CD4-positive, CD25-positive, alpha-beta regulatory T cell (primary cell): ENCODE data around the gene SLC6A13. TPM values are rescaled to one million over a fixed set of nuclear protein-coding genes. Genes with fewer than 3 reads are reported as not detected.

Source experiments
- ATAC-seq, 2 donors: fragments of 150-1000 bp; cut with Tn5 transposase; one replicate each; pipeline ENCODE4 v1.10.0; 2021; ENCODE audit warnings: low read depth in 2 of 2, moderate number of reproducible peaks in 2 of 2, moderate library complexity in 1 of 2
- DNase-seq, 3 donors: peaks; one replicate each; pipeline versions ENCODE4 v3.0.0 to v3.0.0-alpha.2; 2012 to 2022; ENCODE audit warnings: mixed read lengths in 1 of 3
- H3K27ac ChIP-seq: one replicate; pipeline ENCODE4 v1.7.0; 2013; ENCODE audit warnings: mild to moderate bottlenecking, low read length; ENCODE audit not compliant: insufficient read depth, poor library complexity, severe bottlenecking
- H3K27me3 ChIP-seq: one replicate; pipeline ENCODE4 v1.7.0; 2013; ENCODE audit warnings: low read length; ENCODE audit not compliant: control insufficient read depth, insufficient read depth
- H3K36me3 ChIP-seq: one replicate; pipeline ENCODE4 v1.7.0; 2013; ENCODE audit warnings: mild to moderate bottlenecking, low read length, moderate library complexity; ENCODE audit not compliant: control insufficient read depth, insufficient read depth
- H3K4me1 ChIP-seq: 2 replicates; pipeline ENCODE4 v1.7.0; 2013; ENCODE audit warnings: mild to moderate bottlenecking, low read length; ENCODE audit not compliant: insufficient read depth, control insufficient read depth, poor library complexity, severe bottlenecking
- H3K4me3 ChIP-seq: one replicate; pipeline ENCODE4 v1.7.0; 2013; ENCODE audit warnings: low read depth, mild to moderate bottlenecking, low read length, moderate library complexity
- H3K9me3 ChIP-seq, 2 experiments: 1 replicate in 1 of 2; 2 replicates in 1 of 2; pipeline ENCODE4 v1.7.0; 2013; ENCODE audit warnings: low read length in 2 of 2, mild to moderate bottlenecking in 1 of 2, moderate library complexity in 1 of 2; ENCODE audit not compliant: control insufficient read depth in 2 of 2
- H3K27ac Mint-ChIP-seq, 3 donors: one replicate each; pipeline ENCODE4 v1.8.0; 2020 to 2022; ENCODE audit warnings: mild to moderate bottlenecking in 3 of 3, mixed read lengths in 3 of 3, moderate library complexity in 2 of 3
- H3K27me3 Mint-ChIP-seq: one replicate; pipeline ENCODE4 v1.8.0; 2022; ENCODE audit warnings: mild to moderate bottlenecking, mixed read lengths
- H3K36me3 Mint-ChIP-seq: one replicate; pipeline ENCODE4 v1.8.0; 2020; ENCODE audit warnings: mixed read lengths
- H3K4me1 Mint-ChIP-seq, 4 donors: one replicate each; pipeline ENCODE4 v1.8.0; 2020 to 2022; ENCODE audit warnings: mixed read lengths in 4 of 4, mild to moderate bottlenecking in 1 of 4
- H3K4me3 Mint-ChIP-seq, 4 donors: one replicate each; pipeline ENCODE4 v1.8.0; 2020 to 2022; ENCODE audit warnings: mild to moderate bottlenecking in 4 of 4, mixed read lengths in 4 of 4, moderate library complexity in 3 of 4
- H3K9me3 Mint-ChIP-seq, 7 donors: one replicate each; pipeline ENCODE4 v1.8.0; 2020 to 2022; ENCODE audit warnings: mixed read lengths in 7 of 7, mild to moderate bottlenecking in 3 of 7, moderate library complexity in 2 of 7
- polyA plus RNA-seq, 4 donors: library from polyadenylated mRNA; unstranded; fragments of 300-500 nt; fragmentation: Illumina TruSeq; gene quantifications; one replicate each; pipeline ENCODE4 v1.2.3, GENCODE V29; 2021
- total RNA-seq: library from RNA; stranded (reverse); gene quantifications from one replicate; pipeline ENCODE4 v1.2.3, GENCODE V29; 2022

Gene SLC6A13
- total and polyA plus RNA-seq, 5 donors from 2014 or later, result 0.49 TPM; not detected in 4

DNA sequence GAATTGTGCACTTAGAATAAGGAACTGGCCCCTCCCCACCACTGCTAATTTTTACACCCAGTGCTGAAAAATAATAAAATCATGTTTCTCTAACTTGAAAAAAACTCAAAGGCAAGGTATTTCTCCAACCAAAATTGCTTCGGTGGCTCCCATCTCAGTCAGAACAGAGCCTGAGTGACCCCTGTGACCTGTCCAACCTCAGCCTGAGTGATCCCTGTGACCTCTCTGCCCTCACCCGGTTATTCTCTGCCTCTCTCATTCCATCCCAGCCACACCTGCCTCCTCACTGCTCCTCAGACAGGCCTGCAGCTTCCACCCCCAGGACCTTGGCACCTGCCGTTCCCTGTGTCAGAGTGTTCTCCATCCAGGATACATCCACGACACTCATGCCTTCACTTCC is 53.8 kb downstream of the SLC6A13 start:
- Mint-ChIP-seq H3K27me3 (peaks cover 35% of the 10 kb centered on the region), H3K36me3 (peaks cover 4% of the 10 kb centered on the region), H3K27ac (no peak overlapping the region), H3K9me3 (peaks cover 0 to 2% (median 0%) of the 10 kb centered on the region in 7 donors), H3K4me3 (no peak overlapping the region), H3K4me1 (peaks cover 0 to 6% (median under 1%) of the 10 kb centered on the region in 4 donors)
- ATAC-seq (no peak), DNase-seq (no peak)
- Histone ChIP-seq H3K27ac (no peak overlapping the region), H3K9me3 (no peaks in the 10 kb centered on the region), H3K36me3 (no peaks in the 10 kb centered on the region), H3K4me1 (peaks cover 4% of the 10 kb centered on the region), H3K4me3 (no peak overlapping the region), H3K27me3 (peaks cover 7% of the 10 kb centered on the region)

DNA sequence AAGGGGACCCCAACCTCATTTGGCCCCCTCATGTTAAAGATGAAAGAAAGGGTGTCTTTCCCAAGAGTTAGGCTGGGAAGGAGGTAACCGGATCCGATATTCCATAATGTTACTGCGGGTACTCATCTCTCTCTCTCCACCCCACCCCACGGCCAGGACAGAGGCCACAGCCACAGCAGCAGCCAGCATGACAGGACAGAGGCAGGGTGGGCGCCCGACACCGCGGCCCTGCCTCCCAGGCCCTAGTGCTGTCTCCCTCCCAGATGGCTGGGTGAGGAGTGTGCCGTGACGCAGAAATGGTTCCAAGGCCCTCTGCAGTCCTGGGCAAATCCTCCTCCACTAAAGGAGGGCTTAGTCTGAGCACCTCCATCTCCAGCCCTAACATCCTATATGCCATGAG is 54.8 kb downstream of the SLC6A13 start:
- Mint-ChIP-seq H3K36me3 (peaks cover 4% of the 10 kb centered on the region), H3K27ac (no peak overlapping the region), H3K27me3 (peaks cover 37% of the 10 kb centered on the region), H3K9me3 (peaks cover 0 to 2% (median 0%) of the 10 kb centered on the region in 7 donors), H3K4me3 (no peak overlapping the region), H3K4me1 (peaks cover 0 to 6% (median under 1%) of the 10 kb centered on the region in 4 donors)
- Histone ChIP-seq H3K4me3 (no peak overlapping the region), H3K36me3 (no peaks in the 10 kb centered on the region), H3K27ac (no peak overlapping the region), H3K4me1 (peaks cover 4% of the 10 kb centered on the region), H3K9me3 (no peaks in the 10 kb centered on the region), H3K27me3 (peaks cover 7% of the 10 kb centered on the region)
- DNase-seq (no peak), ATAC-seq (no peak)

DNA sequence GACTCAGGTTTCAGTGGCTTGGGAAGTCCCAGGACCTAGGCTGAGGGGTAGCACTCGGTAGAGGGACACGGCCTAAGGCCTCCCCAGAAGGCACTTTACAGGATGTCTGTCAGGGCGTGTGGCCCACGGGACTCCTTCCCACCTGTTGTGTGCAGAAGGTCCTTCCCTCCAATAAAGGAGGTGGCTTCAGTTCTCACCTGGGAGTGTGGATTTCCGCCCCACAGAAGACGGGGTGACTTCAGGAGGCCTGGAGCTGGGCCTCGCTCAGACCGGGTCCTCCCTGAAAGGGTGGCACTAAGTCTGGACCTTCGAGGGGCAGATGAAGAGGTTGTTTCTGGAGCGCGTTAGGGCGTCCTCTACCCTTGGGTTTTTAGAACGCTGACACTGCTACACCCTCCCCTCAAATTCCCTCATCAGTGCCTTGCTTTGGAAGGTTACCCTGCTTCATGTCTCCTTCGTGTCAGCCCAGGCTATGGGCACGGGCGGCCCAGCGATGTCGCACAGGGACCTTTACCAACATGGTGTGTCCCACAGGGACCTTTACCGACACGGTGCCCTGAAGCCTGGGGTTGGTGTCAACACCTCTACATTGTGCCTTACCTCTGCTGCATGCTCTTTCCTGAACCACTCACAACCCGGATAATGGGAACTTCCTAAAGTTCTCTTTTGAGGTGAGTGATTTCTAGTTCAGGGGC is 55.7 kb downstream of the SLC6A13 start:
- H3K27ac Mint-ChIP-seq, result no peak overlapping the region
- H3K4me1 Mint-ChIP-seq, result peaks cover 0 to 9% (median 2%) of the 10 kb centered on the region in 4 donors
- no peak overlapping the region for H3K4me3 Mint-ChIP-seq
- no peaks in the 10 kb centered on the region for H3K9me3 ChIP-seq
- H3K4me3 ChIP-seq, result no peak overlapping the region
- peaks cover 7% of the 10 kb centered on the region for H3K27me3 ChIP-seq
- H3K36me3 ChIP-seq, result no peaks in the 10 kb centered on the region
- H3K4me1 ChIP-seq, result no peaks in the 10 kb centered on the region
- peaks cover 41% of the 10 kb centered on the region for H3K27me3 Mint-ChIP-seq
- DNase-seq (no peak), ATAC-seq (no peak)
- peaks cover 0 to 2% (median 0%) of the 10 kb centered on the region in 7 donors for H3K9me3 Mint-ChIP-seq
- H3K27ac ChIP-seq, result no peak overlapping the region
- H3K36me3 Mint-ChIP-seq, result peaks cover 7% of the 10 kb centered on the region

DNA sequence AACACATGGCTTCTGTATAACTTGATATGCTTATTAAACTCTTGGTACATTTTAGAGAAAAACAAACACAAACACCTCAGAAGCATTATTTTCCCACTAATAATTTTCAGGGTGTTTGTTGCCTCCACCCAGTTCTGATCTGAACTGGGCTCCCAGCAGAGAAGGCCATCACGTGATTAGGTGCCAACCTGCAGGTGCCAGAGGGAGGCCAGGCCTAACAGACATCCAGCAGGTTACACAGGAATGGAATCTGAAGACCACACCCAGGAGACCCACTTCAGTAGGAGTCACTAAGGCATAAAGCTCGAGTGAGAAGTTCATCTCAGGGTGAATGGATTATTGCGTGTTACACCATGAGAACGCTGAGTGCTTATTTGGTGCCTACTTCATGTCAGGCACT is 57.6 kb downstream of the SLC6A13 start:
- Mint-ChIP-seq H3K4me3 (no peak overlapping the region), H3K27ac (no peak overlapping the region), H3K27me3 (peaks cover 35% of the 10 kb centered on the region), H3K9me3 (peaks cover 0 to 1% (median 0%) of the 10 kb centered on the region in 7 donors), H3K4me1 (peaks cover 0 to 4% (median 2%) of the 10 kb centered on the region in 4 donors), H3K36me3 (peaks cover 7% of the 10 kb centered on the region)
- Histone ChIP-seq H3K36me3 (no peaks in the 10 kb centered on the region), H3K4me1 (no peaks in the 10 kb centered on the region), H3K27me3 (peaks cover 7% of the 10 kb centered on the region), H3K27ac (no peak overlapping the region), H3K4me3 (no peak overlapping the region), H3K9me3 (no peaks in the 10 kb centered on the region)
- ATAC-seq (no peak), DNase-seq (no peak)

- H3K27ac Mint-ChIP-seq, result no peak overlapping the region
- H3K9me3 Mint-ChIP-seq, result peaks cover 0 to 1% (median 0%) of the 10 kb centered on the region in 7 donors
- peaks cover 7% of the 10 kb centered on the region for H3K36me3 Mint-ChIP-seq
- no peak for ATAC-seq
- no peak overlapping the region for H3K27ac ChIP-seq
- peaks cover 0 to 4% (median 2%) of the 10 kb centered on the region in 4 donors for H3K4me1 Mint-ChIP-seq
- H3K4me3 ChIP-seq, result no peak overlapping the region
- DNase-seq, result no peak
- H3K27me3 Mint-ChIP-seq, result peaks cover 33% of the 10 kb centered on the region
- H3K9me3 ChIP-seq, result no peaks in the 10 kb centered on the region
- no peaks in the 10 kb centered on the region for H3K4me1 ChIP-seq
- no peaks in the 10 kb centered on the region for H3K36me3 ChIP-seq
- H3K4me3 Mint-ChIP-seq, result no peak overlapping the region
- H3K27me3 ChIP-seq, result peaks cover 7% of the 10 kb centered on the region
Measured at GRCh38 chr12:204261-204678, 58.4 kb downstream of the SLC6A13 start.

DNA sequence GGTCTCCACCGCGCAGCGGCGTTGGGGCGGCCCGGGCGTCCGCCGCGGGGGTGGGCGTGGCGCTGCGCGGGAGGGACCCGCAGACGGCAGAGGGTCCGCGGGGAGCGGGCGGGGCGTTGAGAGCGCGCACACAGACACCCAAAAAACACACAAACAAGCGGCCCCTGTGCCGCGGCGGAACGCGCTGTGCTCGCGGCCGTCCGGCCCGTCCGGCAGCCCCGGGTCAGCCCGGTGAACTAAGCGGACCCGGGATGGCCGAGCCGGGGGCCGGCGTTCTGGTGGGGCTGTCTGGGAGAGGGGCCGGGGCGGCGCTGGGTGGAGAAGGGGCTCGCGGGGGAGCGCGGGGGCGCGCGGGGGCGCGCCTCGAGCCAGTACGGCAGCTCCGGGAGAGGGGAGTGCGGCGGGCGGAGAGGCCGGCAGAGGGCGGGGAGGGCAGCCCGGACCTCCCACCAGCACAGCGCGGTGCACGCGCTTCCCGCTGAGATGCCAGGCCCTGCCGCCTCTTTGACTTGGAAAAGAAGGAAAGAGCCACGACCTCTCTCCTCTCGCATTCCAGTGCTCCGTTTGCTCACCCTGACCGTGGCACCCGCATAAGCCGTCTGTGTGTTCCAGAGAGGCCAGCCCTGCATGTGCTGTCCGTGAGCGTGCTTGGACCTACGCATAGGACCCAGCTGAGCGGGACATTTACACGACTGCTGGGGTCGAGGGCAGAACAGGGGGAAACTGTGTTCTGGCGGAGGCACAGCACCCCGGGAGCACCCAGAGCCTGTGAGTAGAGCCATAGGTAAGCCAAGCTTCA is 59.0 kb downstream of the SLC6A13 start:
- H3K4me3 Mint-ChIP-seq, result no peak overlapping the region
- ATAC-seq, result no peak
- peaks cover 29% of the 10 kb centered on the region for H3K27me3 Mint-ChIP-seq
- peaks cover 0 to 4% (median 2%) of the 10 kb centered on the region in 4 donors for H3K4me1 Mint-ChIP-seq
- no peaks in the 10 kb centered on the region for H3K9me3 ChIP-seq
- H3K27ac ChIP-seq, result no peak overlapping the region
- DNase-seq, result no peak
- no peak overlapping the region for H3K4me3 ChIP-seq
- peaks cover 7% of the 10 kb centered on the region for H3K36me3 Mint-ChIP-seq
- peaks cover 0 to 1% (median 0%) of the 10 kb centered on the region in 7 donors for H3K9me3 Mint-ChIP-seq
- no peaks in the 10 kb centered on the region for H3K36me3 ChIP-seq
- no peaks in the 10 kb centered on the region for H3K4me1 ChIP-seq
- H3K27ac Mint-ChIP-seq, result no peak overlapping the region
- peaks cover 7% of the 10 kb centered on the region for H3K27me3 ChIP-seq

DNA sequence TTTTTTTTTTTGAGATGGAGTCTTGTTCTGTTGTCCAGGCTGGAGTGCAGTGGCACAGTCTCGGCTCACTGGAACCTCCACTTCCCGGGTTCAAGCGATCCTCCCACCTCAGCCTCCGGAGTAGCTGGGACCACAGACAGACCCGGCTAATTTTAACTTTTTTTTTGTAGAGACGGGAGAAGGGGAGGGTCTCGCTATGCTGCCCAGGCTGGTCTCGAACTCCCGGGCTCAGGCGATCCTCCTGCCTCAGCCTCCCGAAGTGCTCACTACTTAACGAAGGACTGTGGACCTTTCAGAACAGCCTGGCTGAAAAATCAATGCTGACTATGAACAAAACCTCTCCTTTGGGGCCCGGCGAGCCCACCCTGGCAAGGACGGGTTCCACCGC is 59.6 kb downstream of the SLC6A13 start:
- Histone ChIP-seq H3K27ac (no peak overlapping the region), H3K4me1 (no peaks in the 10 kb centered on the region), H3K4me3 (no peak overlapping the region), H3K9me3 (no peaks in the 10 kb centered on the region), H3K36me3 (no peaks in the 10 kb centered on the region), H3K27me3 (peaks cover 7% of the 10 kb centered on the region)
- Mint-ChIP-seq H3K4me3 (no peak overlapping the region), H3K27me3 (peaks cover 31% of the 10 kb centered on the region), H3K9me3 (peaks cover 0 to 1% (median 0%) of the 10 kb centered on the region in 7 donors), H3K27ac (no peak overlapping the region), H3K36me3 (peaks cover 7% of the 10 kb centered on the region), H3K4me1 (peaks cover 0 to 4% (median 2%) of the 10 kb centered on the region in 4 donors)
- DNase-seq (no peak), ATAC-seq (no peak)
